RPMI8226 (cell line): Measurements from ENCODE around the gene BPIFB4.
"Not testable (repeated sequence)": the region's sequence is repeated elsewhere in the genome, so short reads cannot be mapped to it uniquely, and the experiment has no call there.

Experiments used
- DNase-seq: peaks from one replicate; pipeline ENCODE4 v3.0.0-alpha.2; 2015

BPIFB4 gene

DNA sequence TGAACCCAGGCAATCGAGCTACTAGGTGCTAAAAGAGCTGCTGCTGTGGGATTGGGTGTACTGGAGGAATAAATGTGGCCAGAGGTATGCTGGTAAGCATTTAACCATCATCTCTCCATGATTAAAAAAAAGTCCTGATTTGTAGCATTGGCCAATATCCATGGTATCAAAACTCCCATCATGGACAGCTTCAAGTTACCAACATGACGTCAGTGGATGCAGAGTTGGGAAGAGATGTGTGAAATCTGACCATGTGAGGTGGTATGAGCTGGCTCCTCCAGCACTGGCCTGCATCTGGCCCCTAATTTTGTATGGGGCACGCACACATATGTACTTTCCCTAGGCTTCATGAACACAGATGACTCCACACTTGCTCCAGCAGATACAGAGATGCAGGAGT, 11.7 kb downstream of the BPIFB4 start:
- DNase-seq: no peak

DNA sequence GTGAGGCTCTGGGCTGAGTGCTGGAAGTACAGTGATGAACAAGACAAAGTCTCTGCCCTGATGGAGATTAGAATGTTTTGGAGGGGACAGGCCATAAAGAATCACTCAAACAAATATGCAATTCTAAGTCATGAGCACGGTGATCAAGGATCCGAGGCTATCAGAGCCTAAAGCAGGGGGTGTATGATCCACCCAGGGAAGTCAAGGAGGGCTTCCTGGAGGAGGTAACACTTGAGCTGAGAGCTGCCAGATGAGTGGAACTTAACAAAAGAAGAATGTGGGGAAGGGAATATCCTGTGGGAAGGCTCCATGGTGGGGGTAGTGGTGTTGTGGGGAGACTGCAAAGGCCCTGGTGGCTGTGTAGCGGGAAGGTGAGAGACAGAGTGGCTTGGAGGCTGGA, 12.2 kb downstream of the BPIFB4 start:
- no peak for DNase-seq

DNA sequence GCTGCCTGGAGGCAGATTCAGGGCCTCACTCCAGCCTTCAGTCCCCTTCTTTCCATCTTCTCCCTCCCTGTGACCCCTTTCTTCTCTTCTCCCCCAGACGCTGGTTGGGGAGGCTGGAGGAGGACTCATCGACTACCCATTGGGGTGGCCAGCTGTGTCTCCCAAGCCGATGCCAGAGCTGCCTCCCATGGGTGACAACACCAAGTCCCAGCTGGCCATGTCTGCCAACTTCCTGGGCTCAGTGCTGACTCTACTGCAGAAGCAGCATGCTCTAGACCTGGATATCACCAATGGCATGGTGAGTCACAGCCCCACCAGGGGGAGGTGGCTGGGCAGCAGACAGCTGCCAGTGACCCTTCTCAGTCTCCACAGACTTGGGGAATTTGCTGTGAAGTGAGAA, 12.9 kb downstream of the BPIFB4 start:
- no peak for DNase-seq

DNA sequence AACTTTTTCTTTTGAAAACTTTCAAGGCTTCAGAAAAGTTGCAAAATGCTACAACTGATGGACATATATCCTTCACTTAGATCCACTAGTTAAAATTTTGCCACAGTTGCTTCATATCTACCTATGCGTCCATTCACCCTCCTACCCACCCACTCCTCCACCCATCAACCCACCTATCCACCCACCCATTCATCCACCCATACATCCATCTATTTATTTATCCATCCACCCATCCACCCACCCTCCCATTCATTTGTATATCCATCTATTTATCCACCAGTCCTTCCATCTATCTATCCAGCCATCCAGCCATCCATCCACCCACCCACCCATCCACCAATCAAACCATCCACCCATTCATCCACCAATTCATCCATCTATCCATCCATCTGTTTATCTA, 13.6 kb downstream of the BPIFB4 start:
- no peak for DNase-seq

DNA sequence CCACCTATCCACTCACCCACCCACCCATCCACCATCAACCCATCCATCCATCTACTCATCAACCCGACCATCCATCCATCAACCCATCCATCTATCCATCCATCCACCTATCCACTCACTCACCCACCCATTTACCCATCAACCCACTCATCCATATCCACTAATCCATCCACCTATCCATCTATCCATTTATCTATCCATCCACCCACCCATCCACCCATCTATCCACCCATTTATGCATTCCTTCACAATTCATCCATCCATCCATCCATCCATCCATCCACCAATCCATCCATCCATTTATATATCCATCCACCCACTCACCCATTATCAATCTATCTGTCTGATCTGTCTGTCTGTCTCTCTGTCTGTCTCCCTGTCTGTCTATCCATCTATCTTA, 14.1 kb downstream of the BPIFB4 start:
- DNase-seq: no peak

DNA sequence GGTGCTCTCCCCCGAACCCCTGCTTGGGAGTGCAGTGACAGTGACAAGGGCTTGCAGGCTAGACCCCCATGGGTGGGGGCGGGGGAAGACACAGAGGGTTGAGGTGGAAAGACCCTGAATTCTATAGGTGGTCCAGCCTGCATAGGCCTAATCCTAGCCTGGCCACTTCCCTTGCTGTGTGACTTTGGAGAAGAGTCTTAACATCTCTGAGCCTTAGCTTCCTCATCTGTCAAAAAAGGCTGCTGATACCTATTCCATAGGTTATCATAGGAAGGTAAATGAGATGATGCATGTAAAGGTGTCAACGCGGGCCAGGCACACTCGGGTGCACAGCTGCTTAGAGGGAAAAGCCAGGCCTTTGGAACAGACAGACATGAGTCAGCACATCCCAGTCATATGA, 15.8 kb downstream of the BPIFB4 start:
- DNase-seq: no peak

DNA sequence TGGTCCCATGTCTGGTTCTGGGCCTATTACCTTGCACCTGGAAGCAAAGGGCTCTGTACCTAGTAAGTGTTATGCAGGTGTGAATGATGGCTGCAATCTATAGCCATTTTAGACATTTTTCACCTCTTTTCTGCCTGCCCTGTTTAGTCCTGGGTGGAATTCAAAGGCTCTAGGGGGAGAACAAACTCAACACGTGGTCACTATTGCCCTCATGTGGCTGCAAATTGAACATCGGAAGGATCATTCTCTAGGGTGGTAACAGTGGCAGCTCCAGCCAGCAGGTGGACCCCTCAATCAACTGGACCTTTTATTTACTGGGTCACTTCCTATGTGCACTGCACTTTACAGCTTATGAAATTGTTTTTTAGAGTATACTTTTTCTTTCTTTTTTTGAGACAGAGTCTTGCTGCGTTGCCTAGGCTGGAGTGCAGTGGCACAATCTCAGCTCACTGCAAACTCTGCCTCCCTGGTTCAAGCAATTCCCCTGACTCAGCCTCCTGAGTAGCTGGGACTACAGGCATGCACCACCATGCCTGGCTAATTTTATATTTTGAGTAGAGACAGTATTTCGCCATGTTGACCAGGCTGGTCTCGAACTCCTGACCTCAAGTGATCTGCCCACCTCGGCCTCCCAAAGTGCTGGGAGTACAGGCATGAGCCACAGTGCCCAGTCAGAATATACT, 16.6 kb downstream of the BPIFB4 start:
- peak; percentile 70 for DNase-seq

DNA sequence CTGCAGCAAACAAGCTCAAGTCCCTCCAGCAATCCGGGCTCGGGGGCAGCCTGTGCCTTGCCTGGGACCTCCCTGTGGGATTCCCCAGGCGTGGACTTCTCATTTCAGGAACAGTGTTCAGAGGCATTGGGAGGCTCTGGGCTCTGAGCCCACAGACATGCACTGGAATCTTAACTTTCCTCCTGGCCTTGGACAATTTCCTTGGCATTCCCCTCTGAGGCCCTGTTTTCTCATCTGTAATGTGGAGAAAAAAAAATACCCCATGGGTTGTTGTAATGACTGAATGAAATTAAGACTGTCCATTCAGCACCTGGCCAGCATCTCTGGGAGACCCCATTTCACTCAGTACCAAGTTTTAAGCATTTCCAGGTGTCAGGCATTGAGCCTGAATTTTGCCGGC, 17.6 kb downstream of the BPIFB4 start:
- no peak for DNase-seq

DNA sequence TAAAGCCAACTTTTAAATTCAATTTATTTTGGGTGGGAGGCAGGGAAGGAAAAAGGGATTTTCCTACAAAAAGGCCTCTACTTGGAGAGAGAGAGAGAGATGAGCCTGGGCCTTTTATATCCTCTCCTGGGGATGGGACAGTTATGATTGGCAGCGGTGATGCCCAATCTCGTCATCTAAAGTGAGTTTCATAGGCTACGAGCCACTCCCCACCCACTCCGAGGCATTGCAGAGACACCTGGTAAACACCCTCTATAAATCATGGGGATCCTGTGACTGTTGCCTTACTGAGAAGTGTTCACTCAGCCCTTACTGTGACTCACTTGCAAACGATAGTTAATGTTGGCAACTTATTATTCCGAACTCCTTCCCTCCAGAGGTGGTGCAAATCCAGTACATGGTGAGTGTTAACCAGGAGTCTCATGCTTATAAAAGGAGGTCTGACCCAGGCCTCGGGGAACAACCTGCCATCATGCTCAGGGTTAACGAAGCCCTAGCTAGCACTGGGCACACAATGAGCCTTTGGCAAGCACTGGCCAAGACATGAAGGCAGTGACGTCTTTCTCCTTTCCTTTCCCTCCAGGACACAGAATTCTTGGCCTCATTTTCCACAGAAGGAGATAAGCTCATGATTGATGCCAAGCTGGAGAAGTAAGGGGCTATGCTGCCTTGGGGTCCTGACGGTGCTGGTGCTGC, 20.5 kb downstream of the BPIFB4 start:
- no peak for DNase-seq

DNA sequence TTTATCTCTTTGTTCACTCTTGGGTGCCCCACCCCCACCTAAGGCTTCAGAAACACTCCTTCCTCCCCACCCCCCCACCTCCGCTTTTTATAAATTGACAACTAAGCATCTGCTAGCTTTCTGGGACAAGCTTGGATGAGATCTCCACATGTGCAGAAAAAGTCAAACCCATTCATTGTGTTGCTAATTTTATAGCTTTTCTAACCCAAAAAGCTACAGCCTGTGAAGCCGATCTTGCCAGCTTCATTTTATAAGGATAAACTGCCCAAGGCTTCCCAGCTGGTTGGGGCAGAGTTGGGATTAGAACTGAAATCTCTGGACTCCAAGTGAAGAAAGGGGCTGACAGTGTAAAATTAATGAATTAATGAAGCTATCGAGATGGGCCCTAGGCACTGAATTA, 24.1 kb downstream of the BPIFB4 start:
- DNase-seq: no peak

DNA sequence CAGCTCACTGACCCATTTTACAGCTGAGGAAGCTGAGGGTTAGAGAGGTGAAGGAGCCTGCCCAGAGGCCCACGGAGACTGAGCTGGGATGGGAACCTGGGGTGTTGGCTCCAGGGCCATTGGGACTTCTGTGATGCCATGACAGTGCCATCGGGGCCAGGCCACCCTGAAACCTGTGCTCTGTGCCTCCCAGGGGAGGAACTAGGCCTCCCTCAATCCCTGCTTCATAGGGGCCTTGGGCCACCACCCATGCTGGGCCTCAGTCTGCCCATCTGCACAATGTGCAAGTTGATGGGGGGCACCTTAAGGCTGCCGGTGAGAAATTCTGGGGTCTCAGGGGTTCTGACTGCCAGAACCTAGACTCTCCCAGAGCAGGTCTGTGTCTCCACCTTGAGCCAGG, 24.9 kb downstream of the BPIFB4 start:
- DNase-seq: no peak

DNA sequence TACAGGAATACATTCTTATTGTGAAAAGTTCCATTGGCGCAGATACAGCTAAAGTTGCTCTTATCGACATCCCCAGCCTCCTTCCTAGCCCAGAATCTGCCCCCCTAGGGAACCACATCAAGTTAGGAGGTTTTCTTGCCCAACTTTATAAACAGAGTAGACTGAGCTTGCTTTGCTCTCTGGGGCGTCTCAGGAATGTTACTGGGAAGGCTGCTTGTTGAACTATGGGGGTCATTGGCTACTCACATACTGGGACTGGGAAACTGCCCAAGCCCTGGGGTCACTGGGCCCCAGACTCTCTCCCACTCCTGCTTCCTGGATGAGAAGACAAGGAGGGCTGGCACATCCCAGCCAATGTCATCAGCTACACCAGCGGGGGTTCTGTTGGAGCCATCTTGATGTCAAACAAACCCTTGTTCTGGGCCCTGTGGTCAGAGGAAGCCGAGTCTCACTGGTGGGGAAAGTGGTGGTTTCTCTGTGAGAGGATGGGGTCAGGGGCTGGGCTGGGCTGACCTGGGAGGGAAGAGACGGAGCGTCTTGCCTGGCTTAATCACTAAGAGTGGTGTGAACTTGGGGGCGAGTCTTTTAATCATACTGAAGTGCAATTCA, 26.0 kb downstream of the BPIFB4 start:
- DNase-seq: no peak

DNA sequence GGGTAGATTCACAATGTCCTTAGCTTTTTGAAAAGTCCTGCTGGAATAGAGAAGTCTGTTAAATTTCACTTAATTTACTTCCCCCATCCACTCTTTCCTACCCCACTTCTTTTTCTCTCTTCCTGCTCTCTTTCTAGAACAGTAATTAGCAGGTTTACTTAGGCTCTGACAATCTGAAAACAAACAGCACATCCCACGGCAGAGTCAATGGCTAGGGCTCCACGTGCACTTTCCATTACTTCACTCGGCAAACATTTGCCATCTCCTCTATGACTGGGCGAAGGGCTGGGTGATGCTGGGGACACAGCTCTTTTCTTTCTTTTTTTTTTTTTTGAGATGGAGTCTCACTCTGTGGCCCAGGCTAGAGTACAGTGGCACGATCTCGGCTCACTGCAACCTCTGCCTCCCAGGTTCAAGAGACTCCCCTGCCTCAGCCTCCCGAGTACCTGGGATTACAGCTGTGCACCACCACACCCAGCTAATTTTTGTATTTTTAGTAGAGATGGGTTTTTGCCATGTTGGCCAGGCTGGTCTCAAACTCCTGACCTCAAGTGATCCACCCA, 26.7 kb downstream of the BPIFB4 start:
- not testable (repeated sequence) for DNase-seq

DNA sequence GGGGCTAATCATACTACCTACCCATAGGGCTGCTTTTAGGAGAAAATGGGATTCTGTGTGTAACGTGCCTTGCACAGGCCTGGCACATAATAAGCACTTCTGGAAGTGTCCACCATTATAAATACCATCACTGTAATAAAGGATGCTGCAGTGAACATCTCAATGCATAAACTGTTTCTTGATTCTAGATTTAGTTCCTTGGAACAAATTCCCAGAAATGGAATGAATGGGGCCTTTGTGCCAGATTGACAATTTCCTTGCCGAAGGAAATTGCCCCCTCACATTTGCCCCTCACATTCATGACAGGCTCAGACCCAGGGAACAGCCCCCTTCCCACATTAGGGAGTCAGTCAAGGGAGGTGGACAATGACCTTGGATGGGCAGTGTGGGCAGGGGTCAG, 29.2 kb downstream of the BPIFB4 start:
- DNase-seq: no peak

DNA sequence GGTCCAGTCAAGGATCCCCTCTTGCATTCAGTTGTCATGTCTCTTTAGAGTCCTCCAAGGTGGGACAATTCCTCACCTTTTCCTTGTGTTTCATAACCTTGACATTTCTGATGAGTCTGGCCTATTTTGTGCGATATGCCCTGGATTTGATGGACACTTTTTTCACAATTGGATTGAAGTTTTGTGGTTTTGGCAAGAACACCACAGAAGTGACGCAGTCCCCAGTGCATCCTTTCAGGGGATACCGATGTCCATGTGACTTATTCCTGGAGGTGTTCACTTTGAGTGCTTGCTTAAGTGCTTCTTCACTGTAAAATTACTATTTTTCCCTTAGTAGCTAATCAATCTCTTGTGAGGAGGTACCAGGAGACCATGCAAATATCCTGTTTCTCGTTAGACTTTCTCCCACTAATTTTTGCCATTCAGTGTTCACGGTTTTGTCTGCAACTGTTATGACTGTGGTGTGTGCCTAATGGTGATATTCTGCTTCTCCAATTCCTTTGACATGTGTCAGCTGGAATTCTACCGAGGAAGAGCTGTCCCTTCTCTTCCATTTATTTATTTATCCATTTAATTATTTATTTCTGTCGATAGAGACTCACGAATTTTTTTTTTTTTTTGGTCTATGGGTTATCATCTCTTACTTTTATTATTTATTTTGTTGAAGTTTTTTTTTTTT, 30.8 kb downstream of the BPIFB4 start:
- DNase-seq: no peak

DNA sequence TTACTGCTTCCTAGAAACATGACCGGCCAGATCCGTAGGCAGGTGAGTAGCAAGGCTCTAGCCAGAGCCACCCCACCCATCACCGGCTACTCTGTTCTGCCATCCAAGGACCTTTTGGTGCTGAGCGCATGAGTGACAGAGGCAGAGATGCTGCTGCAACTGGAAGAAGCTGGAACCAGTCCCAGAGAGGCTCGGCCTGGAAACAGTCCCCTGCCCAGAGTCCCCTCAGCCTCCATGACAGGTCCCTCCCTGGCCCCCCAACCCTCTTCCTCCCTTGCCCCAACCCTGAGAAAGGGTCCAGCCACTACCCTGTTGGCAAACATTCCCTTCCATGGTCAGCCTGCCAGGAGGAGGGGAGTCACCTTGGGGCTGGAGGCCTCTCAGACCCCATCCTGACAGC, 31.9 kb downstream of the BPIFB4 start:
- DNase-seq: no peak

DNA sequence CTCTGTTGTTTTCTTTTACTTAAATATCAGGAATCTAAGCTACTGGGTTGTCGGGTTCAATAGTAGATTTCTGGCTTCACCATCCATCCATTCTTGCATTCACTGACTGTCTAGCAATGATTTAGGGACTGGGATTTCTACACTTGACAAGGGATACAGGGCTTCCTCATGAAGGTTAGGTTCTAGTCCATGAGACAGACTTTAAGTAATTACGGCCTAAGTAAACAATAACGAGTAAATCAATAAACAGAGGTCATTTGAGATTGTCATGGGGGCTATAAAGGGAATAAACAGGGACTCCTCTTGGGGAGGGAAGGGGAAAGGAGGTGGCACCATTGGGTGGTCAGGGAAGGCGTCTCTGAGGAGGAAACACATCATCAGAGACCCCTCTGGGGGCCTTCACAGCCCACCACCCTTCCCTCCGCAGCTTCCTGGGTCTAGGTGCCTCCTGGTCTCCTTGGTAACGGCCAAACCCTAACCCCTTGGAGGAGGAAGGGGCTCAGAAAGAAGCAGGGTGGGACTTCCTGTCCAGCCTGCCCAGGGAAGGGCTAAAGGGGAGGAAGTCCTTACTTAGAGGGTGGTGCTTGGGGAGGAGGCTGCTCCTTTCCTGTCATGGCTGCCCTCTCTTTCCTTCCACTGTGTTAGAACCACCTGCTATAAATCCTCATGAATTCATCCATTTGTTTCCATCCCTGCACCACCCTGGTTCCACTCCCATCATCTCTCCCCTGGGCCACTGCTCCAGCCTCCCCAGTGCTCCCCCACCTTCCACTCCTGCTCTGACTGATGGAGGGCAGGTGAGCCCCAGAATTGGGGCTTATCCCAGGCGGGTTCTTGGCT, 33.3 kb downstream of the BPIFB4 start:
- DNase-seq: no peak

DNA sequence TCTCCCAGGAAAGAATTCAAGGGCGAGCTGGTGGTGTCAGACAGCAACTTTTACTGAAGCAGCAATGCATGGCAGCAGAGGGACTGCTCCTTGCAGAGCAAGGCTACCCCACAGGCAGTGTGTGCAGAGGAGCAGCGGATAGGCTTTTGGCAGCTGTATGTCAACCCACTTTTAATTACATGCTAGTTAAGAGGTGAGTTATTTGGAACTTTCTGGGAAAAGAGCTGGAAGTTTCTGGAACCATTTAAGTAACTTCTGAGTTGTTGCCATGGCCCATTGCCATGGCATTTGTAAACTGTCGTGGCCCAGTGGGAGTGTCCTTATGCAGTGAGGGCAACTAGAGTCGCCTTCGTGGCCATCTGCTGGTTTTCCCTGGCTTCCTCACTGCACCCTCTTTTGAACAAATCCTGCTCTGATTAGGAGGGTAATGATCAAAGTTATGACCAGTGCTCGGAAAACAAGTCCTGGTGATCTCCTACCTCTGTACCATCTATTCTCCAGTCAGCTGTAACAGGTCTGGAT, 34.0 kb downstream of the BPIFB4 start:
- DNase-seq: no peak

DNA sequence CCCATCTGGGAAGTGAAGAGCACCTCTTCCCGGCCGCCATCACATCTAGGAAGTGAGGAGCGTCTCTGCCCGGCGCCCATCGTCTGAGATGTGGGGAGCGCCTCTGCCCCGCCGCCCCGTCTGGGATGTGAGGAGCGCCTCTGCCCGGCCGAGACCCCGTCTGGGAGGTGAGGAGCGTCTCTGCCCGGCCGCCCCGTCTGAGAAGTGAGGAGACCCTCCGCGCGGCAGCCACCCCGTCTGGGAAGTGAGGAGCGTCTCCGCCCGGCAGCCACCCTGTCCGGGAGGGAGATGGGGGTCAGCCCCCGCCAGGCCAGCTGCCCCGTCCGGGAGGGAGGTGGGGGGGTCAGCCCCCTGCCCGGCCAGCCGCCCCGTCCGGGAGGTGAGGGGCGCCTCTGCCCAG, 36.1 kb downstream of the BPIFB4 start:
- not testable (repeated sequence) for DNase-seq

DNA sequence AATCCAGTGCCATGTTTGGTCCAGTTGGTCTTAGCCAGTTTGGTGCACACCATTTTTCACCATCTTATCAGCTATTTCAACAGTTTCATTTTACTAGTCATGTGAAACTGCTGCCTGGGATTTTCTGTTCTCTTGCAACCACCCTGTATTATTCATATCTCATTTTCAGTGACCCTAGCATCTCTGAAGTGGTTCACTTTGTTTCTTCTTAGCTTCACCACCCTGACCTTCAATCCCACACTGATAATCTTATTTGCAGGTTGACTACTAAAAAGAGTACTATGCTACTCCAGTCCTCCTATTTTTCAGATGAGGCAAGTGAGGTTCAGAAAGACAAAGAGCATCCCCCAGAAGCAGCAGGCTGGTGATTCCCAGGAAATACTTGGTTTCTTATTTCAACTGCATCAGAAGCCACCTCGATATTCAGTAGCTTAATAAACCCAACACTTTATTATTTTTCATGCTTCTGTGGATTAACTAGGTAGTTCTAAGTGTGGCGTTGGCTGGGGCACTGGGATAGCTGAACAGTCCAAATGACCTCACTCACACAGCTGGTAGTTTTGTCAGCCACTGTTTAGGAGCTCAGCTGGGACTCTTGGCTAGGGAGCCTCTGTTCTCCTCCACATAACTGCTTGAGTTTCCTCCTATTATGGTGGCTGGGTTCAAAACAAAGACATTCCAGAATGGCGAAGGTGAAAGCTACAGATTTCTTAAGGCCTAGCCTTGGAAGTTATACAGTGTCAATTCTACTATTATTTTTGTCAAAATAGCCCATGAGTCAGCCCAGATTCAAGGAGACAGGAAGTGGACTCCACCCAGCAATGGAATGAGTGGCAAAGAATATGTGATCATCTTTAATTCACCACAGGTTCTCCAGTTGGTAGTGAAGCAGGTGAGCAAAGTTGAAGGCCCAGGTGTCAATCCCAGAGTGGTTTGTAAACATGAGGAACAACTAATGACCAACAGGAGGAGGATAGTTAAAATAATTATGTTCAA, 40.6 kb downstream of the BPIFB4 start:
- no peak for DNase-seq

DNA sequence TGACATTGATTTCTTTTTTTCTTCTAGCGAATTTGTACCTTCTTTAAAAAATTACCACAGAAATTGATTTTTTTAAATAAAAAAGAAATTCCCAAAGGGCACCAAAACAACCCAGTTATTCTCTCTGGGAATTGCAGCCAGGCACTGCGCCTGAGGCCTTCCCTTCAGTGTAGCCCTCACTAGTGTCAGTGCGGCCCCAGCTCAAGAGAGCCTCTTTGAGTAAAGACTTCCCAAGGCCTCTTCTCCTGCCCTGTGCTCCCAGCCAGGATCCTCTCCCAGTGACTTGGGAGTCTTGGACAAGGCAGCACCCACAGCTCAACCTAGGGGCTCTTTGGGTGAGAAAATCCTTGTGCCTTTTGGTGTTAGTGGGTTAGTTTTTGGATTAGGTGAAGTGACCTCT, 41.5 kb downstream of the BPIFB4 start:
- DNase-seq: no peak
